ENCODE results near the gene SMARCA2.

DNA sequence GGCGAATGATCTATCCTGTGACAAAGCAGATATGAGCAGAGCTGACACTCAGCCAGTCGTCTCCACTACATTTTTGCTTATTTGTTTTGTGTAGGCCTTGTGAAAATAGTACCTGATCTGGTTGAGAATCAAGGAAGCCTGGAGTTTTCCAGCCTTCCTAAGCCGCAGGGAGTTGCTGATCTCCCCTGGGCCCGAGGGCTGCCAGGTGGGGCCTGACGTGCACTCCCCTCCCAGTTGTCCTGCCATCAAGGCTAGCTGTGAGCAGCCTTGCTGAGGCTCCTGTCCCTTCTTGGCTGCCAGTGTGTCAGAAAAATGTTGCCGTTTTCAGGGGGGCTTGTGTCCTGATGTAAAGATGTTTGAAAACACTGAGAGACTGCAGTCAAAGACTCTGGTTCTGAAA is 102.4 kb downstream of the SMARCA2 start:
- TF ChIP-seq POLR2AphosphoS5 (IDR thresholded peaks at IDR 0.05; ENCODE audit: low read depth, low read length): no peak
- no peak for TF ChIP-seq POLR2A (IDR thresholded peaks at IDR 0.05; ENCODE audit: low read depth, low read length)
- no peak for TF ChIP-seq PAX5 (IDR thresholded peaks at IDR 0.05; ENCODE audit: insufficient read depth, low read length, severe bottlenecking)
- no peak for TF ChIP-seq TAF1 (IDR thresholded peaks at IDR 0.05; ENCODE audit: low read depth, low read length)

Data from GM12891 (cell line).